Fibroblast of lung (primary cell): ENCODE data around the gene SDCBP2. TPM values are rescaled to one million over a fixed set of nuclear protein-coding genes. Genes with fewer than 3 reads are reported as not detected.

Source experiments
- DNase-seq, 2 donors: peaks; one replicate each; pipeline versions ENCODE4 v3.0.0 to v3.0.0-alpha.2; 2010; ENCODE audit warnings: low read depth in 2 of 2
- H2AFZ ChIP-seq: 2 replicates; pipeline ENCODE4 v1.5.1; 2012; ENCODE audit warnings: low read length, control low read depth, inconsistent platforms
- H3K27ac ChIP-seq: 2 replicates; pipeline ENCODE4 v1.5.1; 2011; ENCODE audit warnings: low read length, control low read depth; ENCODE audit not compliant: insufficient read depth
- H3K27me3 ChIP-seq: 2 replicates; pipeline ENCODE4 v1.5.1; 2011; ENCODE audit warnings: mild to moderate bottlenecking, low read length; ENCODE audit not compliant: control insufficient read depth, insufficient read depth
- H3K36me3 ChIP-seq: 2 replicates; pipeline ENCODE4 v1.5.1; 2011; ENCODE audit warnings: low read length; ENCODE audit not compliant: control insufficient read depth, insufficient read depth
- H3K4me1 ChIP-seq: 2 replicates; pipeline ENCODE4 v1.5.1; 2011; ENCODE audit warnings: low read length; ENCODE audit not compliant: control insufficient read depth, insufficient read depth; ENCODE audit errors: extremely low read depth
- H3K4me2 ChIP-seq: 2 replicates; pipeline ENCODE4 v1.5.1; 2011; ENCODE audit warnings: low read length, control low read depth; ENCODE audit not compliant: insufficient read depth; ENCODE audit errors: extremely low read depth
- H3K4me3 ChIP-seq, 4 experiments: fragments of 200-600 bp in 1 of 4; sonication (generic) in 1 of 4; replicated peaks in 1 of 4; 2 replicates each; pipeline ENCODE4 v1.5.1; 2011 to 2016; ENCODE audit warnings: low read length in 4 of 4, low read depth in 3 of 4, mild to moderate bottlenecking in 3 of 4, control low read depth in 2 of 4, inconsistent platforms in 1 of 4, mixed read lengths in 1 of 4; ENCODE audit not compliant: insufficient read depth in 1 of 4; ENCODE audit errors: control extremely low read depth in 1 of 4
- H3K79me2 ChIP-seq: 2 replicates; pipeline ENCODE4 v1.5.1; 2012; ENCODE audit warnings: mild to moderate bottlenecking, low read length, inconsistent platforms; ENCODE audit not compliant: control insufficient read depth, insufficient read depth
- H3K9ac ChIP-seq: 2 replicates; pipeline ENCODE4 v1.5.1; 2011; ENCODE audit warnings: mild to moderate bottlenecking, low read length, control low read depth; ENCODE audit not compliant: insufficient read depth
- H3K9me3 ChIP-seq: 2 replicates; pipeline ENCODE4 v1.5.1; 2012; ENCODE audit warnings: low read depth, low read length; ENCODE audit not compliant: control insufficient read depth, insufficient read depth
- H4K20me1 ChIP-seq: 2 replicates; pipeline ENCODE4 v1.5.1; 2011; ENCODE audit warnings: low read length; ENCODE audit not compliant: control insufficient read depth, insufficient read depth; ENCODE audit errors: extremely low read depth
- CTCF ChIP-seq, 2 donors: IDR thresholded peaks in 1 of 2; conservative IDR thresholded peaks in 1 of 2; 1 replicate in 1 of 2; 2 replicates in 1 of 2; pipeline ENCODE4 v1.5.1; 2011 to 2012; ENCODE audit warnings: low read length in 2 of 2, control low read depth in 1 of 2, inconsistent platforms in 1 of 2, low read depth in 1 of 2, mild to moderate bottlenecking in 1 of 2
- EZH2 ChIP-seq: IDR thresholded peaks from 2 replicates; pipeline ENCODE4 v1.5.1; 2012; ENCODE audit warnings: low read length, control low read depth, mild to moderate bottlenecking; ENCODE audit errors: missing control alignments
- polyA plus RNA-seq, 2 donors: library from polyadenylated mRNA; depleted of rRNA in 1 of 2; stranded (reverse) in 1 of 2; unstranded in 1 of 2; fragments of >200 nt; gene quantifications; 2 replicates each; pipeline ENCODE4 v1.2.1, GENCODE V29; 2011 to 2012; ENCODE audit warnings: missing spikeins in 1 of 2
- total RNA-seq: library from RNA; depleted of rRNA; stranded (reverse); fragments of >200 nt; gene quantifications from 2 replicates; pipeline ENCODE4 v1.2.1, GENCODE V29; 2014

The SDCBP2 gene
- total and polyA plus RNA-seq, 2 donors (not counting 1 experiment from before 2014, with no cell fraction given): 0.78 to 2.1 TPM

GRCh38 chr20:1357921-1358671, 29.2 kb upstream of the SDCBP2 start:
- H3K4me3 ChIP-seq: no peak overlapping the region
- H3K27me3 ChIP-seq: no peaks in the 10 kb centered on the region
- H2AFZ ChIP-seq: no peak overlapping the region
- H3K9me3 ChIP-seq: no peaks in the 10 kb centered on the region
- H3K4me1 ChIP-seq: peaks cover 4% of the 10 kb centered on the region
- H4K20me1 ChIP-seq: no peaks in the 10 kb centered on the region
- peaks cover 5% of the 10 kb centered on the region for H3K36me3 ChIP-seq
- no peak for TF ChIP-seq CTCF (conservative IDR thresholded peaks at IDR 0.05 in 1 of 2, IDR thresholded peaks at IDR 0.05 in 1 of 2; ENCODE audit: low read depth in 1 of 2, low read length in 2 of 2)
- TF ChIP-seq EZH2: no peak
- DNase-seq: peak; percentile 56 to 84
- H3K4me2 ChIP-seq: no peak overlapping the region
- H3K27ac ChIP-seq: no peak overlapping the region
- no peaks in the 10 kb centered on the region for H3K79me2 ChIP-seq
- no peak overlapping the region for H3K9ac ChIP-seq

- no peaks in the 10 kb centered on the region for H4K20me1 ChIP-seq
- H3K4me3 ChIP-seq: no peak overlapping the region
- DNase-seq: no peak
- no peak overlapping the region for H3K27ac ChIP-seq
- no peak overlapping the region for H2AFZ ChIP-seq
- no peaks in the 10 kb centered on the region for H3K79me2 ChIP-seq
- H3K4me1 ChIP-seq: peaks cover 4% of the 10 kb centered on the region
- no peaks in the 10 kb centered on the region for H3K9me3 ChIP-seq
- no peak overlapping the region for H3K4me2 ChIP-seq
- H3K36me3 ChIP-seq: no peaks in the 10 kb centered on the region
- H3K9ac ChIP-seq: no peak overlapping the region
- no peak for TF ChIP-seq CTCF (conservative IDR thresholded peaks at IDR 0.05 in 1 of 2, IDR thresholded peaks at IDR 0.05 in 1 of 2; ENCODE audit: low read depth in 1 of 2, low read length in 2 of 2)
- no peak for TF ChIP-seq EZH2
- no peaks in the 10 kb centered on the region for H3K27me3 ChIP-seq
These were observed 25.0 kb upstream of the SDCBP2 start for GRCh38 chr20:1353956-1354355.

- Histone ChIP-seq H4K20me1 (no peaks in the 10 kb centered on the region), H2AFZ (no peak overlapping the region), H3K36me3 (no peaks in the 10 kb centered on the region), H3K27ac (no peak overlapping the region), H3K9ac (no peak overlapping the region), H3K79me2 (no peaks in the 10 kb centered on the region), H3K4me3 (no peak overlapping the region), H3K27me3 (no peaks in the 10 kb centered on the region), H3K9me3 (no peaks in the 10 kb centered on the region), H3K4me1 (peaks cover 6% of the 10 kb centered on the region), H3K4me2 (no peak overlapping the region)
- no peak for TF ChIP-seq CTCF (conservative IDR thresholded peaks at IDR 0.05 in 1 of 2, IDR thresholded peaks at IDR 0.05 in 1 of 2; ENCODE audit: low read depth in 1 of 2, low read length in 2 of 2)
- TF ChIP-seq EZH2: no peak
- no peak for DNase-seq
These were observed 17.5 kb upstream of the SDCBP2 start for GRCh38 chr20:1346315-1346969.
